T1000 (cell line): Measurements from ENCODE around the gene ZNF429.
"Not testable (repeated sequence)": the region's sequence is repeated elsewhere in the genome, so short reads cannot be mapped to it uniquely, and the experiment has no call there.

Experiments
- DNase-seq: peaks from one replicate; lab custom pipeline; 2025; ENCODE audit warnings: mixed read lengths; lab: John Stamatoyannopoulos, UW

Gene ZNF429

DNA sequence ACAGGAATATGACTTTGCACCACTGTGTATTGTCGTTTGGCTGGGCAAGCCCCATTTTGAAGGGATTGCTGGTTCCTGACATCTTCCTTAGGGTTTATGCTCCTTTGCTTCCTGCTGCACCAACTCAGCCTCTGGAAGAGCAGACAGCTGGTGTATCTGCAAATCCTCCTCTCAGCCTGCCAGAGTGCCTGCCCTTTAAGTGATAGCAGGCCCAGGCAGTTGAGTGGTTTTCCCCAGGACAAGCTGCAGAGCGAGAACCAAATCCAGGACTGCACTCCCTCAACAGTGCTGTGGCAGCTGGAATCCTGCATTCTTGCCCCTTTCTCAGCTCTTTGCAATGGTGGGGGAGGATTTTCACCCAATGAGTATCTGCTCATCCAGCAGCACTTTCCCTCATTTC lies 85.5 kb downstream of the ZNF429 start:
- no peak for DNase-seq

DNA sequence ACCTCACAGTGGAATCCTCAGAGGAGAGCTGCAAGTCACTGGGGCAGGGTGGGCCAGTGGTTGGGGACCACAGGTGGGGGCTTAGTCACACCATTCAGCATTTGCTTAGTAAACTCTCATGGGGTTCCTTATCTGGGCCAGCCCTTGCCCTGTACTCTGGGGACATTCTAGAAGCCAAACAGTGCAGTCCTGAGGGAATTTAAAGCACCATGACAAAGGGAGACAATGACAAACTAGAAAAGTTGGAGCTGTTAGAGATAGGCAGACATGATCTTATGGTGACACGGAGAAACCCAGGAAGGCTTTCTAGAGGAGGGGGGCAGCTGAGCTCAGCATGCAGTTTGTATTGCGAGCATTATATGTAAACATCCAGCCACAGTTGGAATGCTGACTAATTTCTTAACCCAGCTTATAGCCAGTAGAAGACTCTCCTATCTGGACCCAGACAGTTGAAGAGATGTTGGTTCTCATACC lies 87.6 kb downstream of the ZNF429 start:
- no peak for DNase-seq

DNA sequence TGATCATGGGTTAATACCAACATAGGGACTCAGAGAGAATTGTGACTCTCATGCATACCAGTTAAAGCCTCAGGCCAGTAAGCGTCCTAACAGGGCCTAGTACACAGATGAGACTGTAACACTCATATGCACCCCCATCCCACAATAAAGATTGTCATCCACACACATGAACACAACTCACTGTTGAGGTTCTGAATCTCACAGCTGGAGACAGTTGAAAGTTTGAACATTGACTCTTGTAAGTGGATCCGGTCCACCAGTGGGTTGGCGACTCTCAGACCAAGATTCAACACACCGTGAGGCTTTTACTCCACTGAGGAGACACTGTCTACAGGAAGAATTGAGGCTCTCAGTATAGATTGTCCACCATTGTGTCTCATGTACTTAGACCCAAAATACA lies 88.1 kb downstream of the ZNF429 start:
- DNase-seq, result no peak

DNA sequence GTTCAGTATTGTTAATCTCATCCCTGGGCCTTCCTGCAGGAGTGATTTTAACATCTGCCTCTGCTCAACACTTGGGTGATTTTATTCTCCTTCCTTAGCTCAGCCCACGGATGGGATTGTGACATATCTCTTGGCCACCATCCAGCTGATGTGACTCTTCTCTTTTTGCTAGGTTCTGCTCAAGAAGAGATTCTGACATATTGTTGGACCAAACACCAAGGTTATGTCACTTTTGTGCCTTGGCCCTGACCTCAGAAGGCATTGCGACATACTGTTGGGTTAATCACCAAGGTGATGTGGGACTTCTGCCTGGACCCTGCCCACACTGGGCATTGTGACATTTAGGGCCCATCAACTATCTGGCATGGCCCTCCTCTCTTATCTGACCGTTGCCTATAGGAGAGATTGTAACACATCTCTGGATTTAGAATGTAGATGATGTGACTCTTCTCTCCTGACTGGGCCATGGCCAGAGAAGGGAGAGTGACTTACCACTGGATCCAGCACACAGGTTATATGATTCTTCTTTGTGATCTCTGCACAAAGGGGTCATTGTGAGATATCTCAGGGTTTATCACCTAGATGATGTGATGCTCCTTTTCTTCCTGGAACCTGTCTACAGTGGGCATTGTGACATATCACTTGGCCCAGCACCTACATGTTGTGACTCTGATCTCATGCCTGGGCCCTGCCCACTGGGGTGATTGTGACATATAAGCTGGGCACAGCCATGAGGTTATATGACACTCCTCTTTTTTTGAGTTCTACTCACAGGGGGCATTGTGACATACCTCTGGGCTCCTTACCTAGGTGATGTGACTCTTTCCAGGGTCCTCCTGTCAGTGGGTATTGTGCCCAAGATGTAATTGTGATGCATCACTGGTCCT lies 88.8 kb downstream of the ZNF429 start:
- no peak for DNase-seq

DNA sequence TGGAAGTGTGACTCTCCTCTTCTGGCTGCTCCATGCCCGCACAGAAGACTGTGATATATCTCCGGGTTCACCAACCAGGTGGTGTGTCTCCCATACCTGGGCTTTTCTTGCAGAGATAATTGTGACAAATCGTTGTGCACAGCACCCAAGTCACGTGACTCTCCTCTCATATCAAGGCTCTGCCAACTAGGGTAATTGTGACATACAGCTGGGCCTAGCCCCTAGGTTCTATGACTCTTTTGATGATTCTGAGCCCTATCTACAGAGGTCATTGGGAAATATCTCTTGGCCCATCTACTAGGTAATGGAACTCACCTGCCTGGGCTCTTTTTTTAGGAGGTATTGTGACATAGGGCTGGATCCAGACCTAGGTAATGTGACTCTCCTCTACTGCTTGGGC lies 89.8 kb downstream of the ZNF429 start:
- DNase-seq, result no peak

DNA sequence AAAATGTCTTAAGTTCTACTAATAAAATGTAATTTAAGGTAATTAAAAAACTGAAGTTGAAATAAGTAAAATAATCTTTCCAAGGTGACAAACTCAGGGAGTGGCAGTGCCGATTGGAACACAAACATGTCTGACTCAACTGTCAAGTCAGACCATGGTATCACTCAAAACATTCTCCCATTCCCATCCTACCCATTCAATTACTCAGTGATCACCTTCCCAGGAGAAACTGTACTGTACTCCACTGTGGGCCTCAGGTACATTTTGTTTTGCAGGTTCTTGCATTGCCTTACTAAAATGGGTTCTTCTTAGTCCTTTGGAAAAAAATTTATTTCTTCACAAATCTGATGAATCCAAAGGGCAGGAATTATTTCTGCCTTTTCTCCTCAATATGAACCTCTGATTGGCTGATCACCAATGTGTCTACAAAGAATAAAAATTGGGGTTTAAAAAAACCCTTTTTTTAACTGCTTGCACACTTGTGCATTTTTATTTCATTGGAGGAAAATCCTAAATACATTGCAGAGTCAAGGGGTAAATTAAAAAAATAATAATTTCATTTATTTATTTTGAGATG lies 96.8 kb downstream of the ZNF429 start:
- DNase-seq, result no peak

DNA sequence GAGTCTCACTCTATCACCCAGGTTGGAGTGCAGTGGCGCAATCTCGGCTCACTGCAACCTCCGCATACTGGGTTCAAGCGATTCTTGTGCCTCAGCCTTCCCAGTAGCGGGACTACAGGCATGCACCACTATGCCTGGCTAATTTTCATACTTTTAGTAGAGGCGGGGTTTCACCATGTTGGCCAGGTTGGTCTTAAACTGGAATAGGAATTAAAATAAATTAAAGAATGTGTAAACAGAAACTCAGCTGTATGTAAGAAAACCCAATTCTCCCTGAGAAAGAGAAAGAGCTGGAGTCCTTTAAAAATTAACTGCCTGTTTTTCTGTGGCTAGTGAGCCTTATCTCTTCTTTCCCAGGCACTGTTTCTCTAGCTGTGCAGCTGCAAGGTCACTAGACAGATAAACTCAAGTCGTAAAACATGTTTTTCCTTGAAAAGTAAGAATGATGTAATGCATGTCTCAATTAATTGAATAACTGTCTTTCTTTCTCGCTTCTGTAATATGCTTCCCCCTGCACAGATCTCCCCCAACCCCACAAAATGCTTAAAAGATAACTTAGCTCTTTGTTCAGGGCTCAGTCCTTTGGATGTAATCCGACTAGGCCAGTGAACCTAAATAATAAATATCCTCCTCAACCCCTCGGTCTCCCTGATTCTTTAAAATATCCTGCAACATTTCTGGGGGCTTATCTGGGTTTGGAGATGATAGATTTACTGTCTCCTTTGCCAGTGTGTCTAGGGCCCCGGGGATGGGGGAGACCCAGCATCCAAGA lies 97.4 kb downstream of the ZNF429 start:
- DNase-seq, result not testable (repeated sequence)

DNA sequence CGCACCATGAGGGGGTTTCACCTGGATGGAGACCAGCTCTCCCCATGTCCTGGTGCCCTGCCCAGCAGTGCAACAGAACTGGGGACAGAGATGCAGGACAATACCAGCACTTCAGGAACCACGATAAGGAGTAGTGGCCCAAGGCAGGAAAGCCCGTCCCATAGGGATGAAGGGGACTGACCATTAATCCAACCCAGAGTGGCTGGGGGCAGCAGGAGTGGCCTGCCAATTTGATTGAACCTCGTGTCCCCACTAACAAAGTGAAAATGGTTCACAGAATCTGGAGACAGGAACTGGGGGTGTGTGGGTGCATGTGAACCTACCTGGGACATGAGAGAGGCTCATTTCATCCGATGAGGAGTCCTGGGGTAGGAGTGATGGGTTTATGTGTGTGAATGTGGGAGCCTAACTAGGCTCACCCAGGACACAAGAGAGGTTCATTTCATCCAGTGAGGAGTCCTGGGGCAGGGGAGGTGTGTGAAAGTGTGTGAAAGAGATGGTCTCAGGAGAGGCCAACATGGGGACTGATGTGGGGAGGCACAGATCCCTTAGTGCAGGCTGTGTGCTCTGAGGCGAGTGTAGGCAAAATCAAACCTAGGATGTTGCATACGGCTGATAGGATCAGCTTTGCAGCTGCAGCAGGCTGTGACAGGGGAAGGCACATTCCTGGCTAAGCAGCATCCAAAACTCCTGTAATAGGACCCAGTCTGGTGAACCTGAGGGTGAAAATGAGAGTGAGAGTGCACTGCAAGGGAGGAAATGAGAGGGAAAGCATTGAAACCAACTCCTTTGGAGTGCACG lies 98.2 kb downstream of the ZNF429 start:
- no peak for DNase-seq

DNA sequence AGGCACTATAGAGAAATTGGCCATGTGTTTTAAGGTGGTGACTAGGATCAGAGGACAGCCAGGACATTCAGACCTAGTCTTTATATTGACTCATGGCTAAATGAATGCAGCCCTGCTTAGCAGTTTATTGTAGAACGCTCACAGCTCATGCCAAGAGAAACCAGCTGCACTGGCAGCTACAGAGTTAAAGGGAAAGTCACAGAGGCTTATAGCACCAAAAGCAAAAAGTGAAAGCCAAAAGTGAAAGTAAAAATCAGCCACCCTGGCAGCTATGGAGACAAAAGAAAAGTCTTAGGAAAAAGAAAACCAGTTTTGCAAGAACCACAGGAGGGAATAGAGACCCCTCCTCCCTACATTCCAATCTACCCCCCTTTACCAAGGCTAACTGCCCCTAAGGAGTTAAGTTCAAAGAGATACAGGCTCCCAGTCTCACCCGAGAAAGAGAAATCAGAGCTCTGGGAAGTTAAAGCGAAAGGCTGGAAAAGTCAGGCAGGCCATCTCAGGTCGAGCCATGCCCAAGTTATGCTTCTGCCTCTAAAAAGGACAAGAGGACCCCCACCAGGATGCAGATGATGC lies 99.0 kb downstream of the ZNF429 start:
- DNase-seq, result no peak
